ENCODE data around the gene SLC9A6. TPM values are rescaled to one million over a fixed set of nuclear protein-coding genes. Genes with fewer than 3 reads are reported as not detected.

Gene SLC9A6
- total RNA-seq, 1 donor from 2014 or later, result 24.2 TPM

DNA sequence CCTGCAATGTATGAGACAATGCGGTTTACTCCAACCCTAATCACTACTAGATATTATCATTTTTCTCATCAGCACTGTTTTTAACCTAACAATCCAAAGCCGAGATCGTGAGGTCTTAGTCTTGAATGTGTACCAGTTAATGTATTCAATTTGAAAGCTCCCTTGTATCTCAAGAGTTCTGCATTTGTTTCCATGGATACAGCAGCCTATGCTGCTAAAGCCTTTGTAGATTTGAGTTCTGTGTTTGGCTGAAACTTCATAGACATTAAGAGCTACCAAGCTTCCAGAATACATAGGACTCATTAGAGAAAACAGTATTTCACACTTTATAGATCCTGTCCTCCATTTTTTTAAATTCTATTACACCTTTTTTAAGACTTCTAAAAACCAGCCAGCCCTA lies 39.9 kb downstream of the SLC9A6 start:
- Histone ChIP-seq H3K36me3 (no peaks in the 10 kb centered on the region), H3K4me2 (no peak overlapping the region), H3K27me3 (no peaks in the 10 kb centered on the region), H4K20me1 (ENCODE audit: low read depth) (no peaks in the 10 kb centered on the region), H2AFZ (replicated peaks) (no peak overlapping the region), H3K9ac (no peak overlapping the region), H3K79me2 (ENCODE audit: low read depth) (no peaks in the 10 kb centered on the region), H3K4me3 (no peak overlapping the region), H3K9me3 (ENCODE audit: low read depth) (peaks cover 3% of the 10 kb centered on the region), H3F3A (ENCODE audit: low read depth) (no peaks in the 10 kb centered on the region), H3K4me1 (no peaks in the 10 kb centered on the region), H3K27ac (no peak overlapping the region)
- no peak for DNase-seq (ENCODE audit: low spot score)
- no peak for TF ChIP-seq EZH2 (IDR thresholded peaks at IDR 0.05)
- no peak for TF ChIP-seq EZH2phosphoT487 (IDR thresholded peaks at IDR 0.05)
- TF ChIP-seq, protein P1, sequence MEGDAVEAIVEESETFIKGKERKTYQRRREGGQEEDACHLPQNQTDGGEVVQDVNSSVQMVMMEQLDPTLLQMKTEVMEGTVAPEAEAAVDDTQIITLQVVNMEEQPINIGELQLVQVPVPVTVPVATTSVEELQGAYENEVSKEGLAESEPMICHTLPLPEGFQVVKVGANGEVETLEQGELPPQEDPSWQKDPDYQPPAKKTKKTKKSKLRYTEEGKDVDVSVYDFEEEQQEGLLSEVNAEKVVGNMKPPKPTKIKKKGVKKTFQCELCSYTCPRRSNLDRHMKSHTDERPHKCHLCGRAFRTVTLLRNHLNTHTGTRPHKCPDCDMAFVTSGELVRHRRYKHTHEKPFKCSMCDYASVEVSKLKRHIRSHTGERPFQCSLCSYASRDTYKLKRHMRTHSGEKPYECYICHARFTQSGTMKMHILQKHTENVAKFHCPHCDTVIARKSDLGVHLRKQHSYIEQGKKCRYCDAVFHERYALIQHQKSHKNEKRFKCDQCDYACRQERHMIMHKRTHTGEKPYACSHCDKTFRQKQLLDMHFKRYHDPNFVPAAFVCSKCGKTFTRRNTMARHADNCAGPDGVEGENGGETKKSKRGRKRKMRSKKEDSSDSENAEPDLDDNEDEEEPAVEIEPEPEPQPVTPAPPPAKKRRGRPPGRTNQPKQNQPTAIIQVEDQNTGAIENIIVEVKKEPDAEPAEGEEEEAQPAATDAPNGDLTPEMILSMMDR (IDR thresholded peaks at IDR 0.05), result no peak
- H3K9me3 Mint-ChIP-seq, result no peaks in the 10 kb centered on the region
- peaks cover 17% of the 10 kb centered on the region for H3K4me1 Mint-ChIP-seq
- H3K36me3 Mint-ChIP-seq, result peaks cover 9% of the 10 kb centered on the region
- H3K27me3 Mint-ChIP-seq (ENCODE audit: insufficient read depth, low read depth), result peaks cover 3% of the 10 kb centered on the region
- H3K4me3 Mint-ChIP-seq, result no peak overlapping the region
- H3K27ac Mint-ChIP-seq, result no peak overlapping the region

DNA sequence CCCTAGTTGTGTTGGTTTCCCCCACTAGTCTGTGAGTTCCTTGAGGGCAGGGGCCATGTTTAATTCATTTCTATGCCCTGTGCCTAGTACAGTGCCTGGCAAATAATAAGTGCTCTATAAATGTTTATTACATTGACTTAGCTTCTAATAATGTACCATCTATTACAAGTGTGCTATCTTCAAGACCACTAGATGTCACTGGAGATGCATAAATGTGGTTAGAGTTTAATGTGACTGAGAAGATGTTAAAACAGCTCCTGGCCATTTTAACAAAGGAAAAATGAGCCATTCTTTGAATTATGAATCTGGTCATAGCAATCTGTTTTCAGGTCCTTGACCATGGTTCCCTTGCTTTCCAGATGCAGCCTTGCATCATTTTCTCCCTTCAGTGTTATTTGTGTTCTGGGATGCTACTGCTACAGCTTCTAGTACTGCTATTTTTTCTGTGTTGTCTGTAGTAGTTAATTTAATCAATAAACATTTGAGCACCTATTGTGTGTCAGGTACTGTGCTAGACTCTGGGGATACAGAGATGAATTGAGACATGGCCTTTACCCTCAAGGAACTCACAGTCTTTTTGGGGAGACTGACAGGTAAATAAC lies 43.2 kb downstream of the SLC9A6 start:
- H3K4me1 ChIP-seq, result no peaks in the 10 kb centered on the region
- H3K79me2 ChIP-seq (ENCODE audit: low read depth), result no peaks in the 10 kb centered on the region
- no peak overlapping the region for H3K4me2 ChIP-seq
- H3K4me1 Mint-ChIP-seq, result peaks cover 15% of the 10 kb centered on the region
- TF ChIP-seq, protein P1 (IDR thresholded peaks at IDR 0.05), result peak; percentile 66
- no peak for TF ChIP-seq EZH2phosphoT487 (IDR thresholded peaks at IDR 0.05)
- no peak for TF ChIP-seq EZH2 (IDR thresholded peaks at IDR 0.05)
- no peak overlapping the region for H3K9ac ChIP-seq
- no peak overlapping the region for H3K27ac Mint-ChIP-seq
- no peaks in the 10 kb centered on the region for H4K20me1 ChIP-seq (ENCODE audit: low read depth)
- peaks cover 3% of the 10 kb centered on the region for H3K9me3 ChIP-seq (ENCODE audit: low read depth)
- DNase-seq (ENCODE audit: low spot score), result peak; percentile 47
- H3K4me3 ChIP-seq, result no peak overlapping the region
- H3K27ac ChIP-seq, result no peak overlapping the region
- H3K36me3 Mint-ChIP-seq, result peaks cover 2% of the 10 kb centered on the region
- no peaks in the 10 kb centered on the region for H3K27me3 ChIP-seq
- no peaks in the 10 kb centered on the region for H3F3A ChIP-seq (ENCODE audit: low read depth)
- H3K27me3 Mint-ChIP-seq (ENCODE audit: insufficient read depth, low read depth), result peaks cover 2% of the 10 kb centered on the region
- no peak overlapping the region for H2AFZ ChIP-seq (replicated peaks)
- H3K36me3 ChIP-seq, result no peaks in the 10 kb centered on the region
- H3K4me3 Mint-ChIP-seq, result no peak overlapping the region
- no peaks in the 10 kb centered on the region for H3K9me3 Mint-ChIP-seq

DNA sequence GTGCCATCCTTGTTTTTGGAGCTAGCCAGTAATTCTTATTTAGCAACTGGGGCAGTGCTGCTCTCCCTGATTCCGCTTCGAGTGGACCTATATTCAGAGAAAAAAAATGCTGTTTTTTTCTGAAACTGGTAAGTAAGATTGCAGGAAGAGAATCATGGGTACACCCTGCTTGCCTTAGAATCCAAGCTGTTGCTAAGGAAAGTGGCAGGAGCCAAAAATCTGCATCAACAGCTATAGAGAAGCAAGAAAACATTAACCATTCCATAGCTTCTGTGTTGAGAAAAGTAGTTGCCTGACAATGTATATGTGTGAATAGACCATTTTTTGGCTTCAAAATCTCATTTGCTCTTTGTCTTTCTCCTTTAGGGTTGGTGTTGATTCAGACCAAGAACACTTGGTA lies 44.5 kb downstream of the SLC9A6 start:
- Histone ChIP-seq H3K9me3 (ENCODE audit: low read depth) (peaks cover 3% of the 10 kb centered on the region), H3K36me3 (no peaks in the 10 kb centered on the region), H4K20me1 (ENCODE audit: low read depth) (no peaks in the 10 kb centered on the region), H3K79me2 (ENCODE audit: low read depth) (no peaks in the 10 kb centered on the region), H3K4me1 (no peaks in the 10 kb centered on the region), H3K27me3 (no peaks in the 10 kb centered on the region), H3K9ac (no peak overlapping the region), H3K4me2 (no peak overlapping the region), H3K4me3 (no peak overlapping the region), H3K27ac (no peak overlapping the region), H2AFZ (replicated peaks) (no peak overlapping the region), H3F3A (ENCODE audit: low read depth) (no peaks in the 10 kb centered on the region)
- peaks cover 12% of the 10 kb centered on the region for H3K4me1 Mint-ChIP-seq
- H3K9me3 Mint-ChIP-seq, result no peaks in the 10 kb centered on the region
- H3K27ac Mint-ChIP-seq, result no peak overlapping the region
- H3K4me3 Mint-ChIP-seq, result no peak overlapping the region
- no peak for DNase-seq (ENCODE audit: low spot score)
- H3K27me3 Mint-ChIP-seq (ENCODE audit: insufficient read depth, low read depth), result no peaks in the 10 kb centered on the region
- peaks cover 2% of the 10 kb centered on the region for H3K36me3 Mint-ChIP-seq
- TF ChIP-seq EZH2 (IDR thresholded peaks at IDR 0.05), result no peak
- TF ChIP-seq EZH2phosphoT487 (IDR thresholded peaks at IDR 0.05), result no peak
- TF ChIP-seq, protein P1 (IDR thresholded peaks at IDR 0.05), result no peak

Data from neural progenitor cell (in vitro differentiated cells).